CD4-positive, alpha-beta T cell treated with Interleukin-17A for 4 hours (primary cell): ENCODE results near the gene SLC39A8.
"Not testable (repeated sequence)": the region's sequence is repeated elsewhere in the genome, so short reads cannot be mapped to it uniquely, and the experiment has no call there.

Experiments used
- DNase-seq: peaks from one replicate; pipeline ENCODE4 v3.0.0-alpha.2; 2020; ENCODE audit warnings: mixed read lengths

Gene SLC39A8

DNA sequence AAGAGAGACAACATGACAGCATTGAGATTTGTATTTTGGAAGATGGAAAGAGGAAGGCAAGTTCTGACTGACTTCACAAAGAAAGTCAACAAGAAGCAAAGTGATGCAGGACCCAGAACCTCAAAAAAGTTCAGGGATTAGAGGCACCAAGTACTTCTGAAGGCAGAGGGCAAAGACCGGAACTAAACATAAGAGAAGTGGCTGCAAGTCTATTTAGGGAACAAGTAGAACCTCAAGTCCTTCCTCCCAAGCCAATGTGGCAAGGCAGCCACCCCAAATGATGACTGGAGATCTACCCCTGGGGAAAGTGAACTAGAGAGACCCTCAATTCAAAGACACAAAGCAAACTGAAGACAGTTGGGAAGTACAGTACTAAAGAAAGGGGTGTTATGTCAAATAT is 46.6 kb downstream of the SLC39A8 start:
- DNase-seq = no peak

DNA sequence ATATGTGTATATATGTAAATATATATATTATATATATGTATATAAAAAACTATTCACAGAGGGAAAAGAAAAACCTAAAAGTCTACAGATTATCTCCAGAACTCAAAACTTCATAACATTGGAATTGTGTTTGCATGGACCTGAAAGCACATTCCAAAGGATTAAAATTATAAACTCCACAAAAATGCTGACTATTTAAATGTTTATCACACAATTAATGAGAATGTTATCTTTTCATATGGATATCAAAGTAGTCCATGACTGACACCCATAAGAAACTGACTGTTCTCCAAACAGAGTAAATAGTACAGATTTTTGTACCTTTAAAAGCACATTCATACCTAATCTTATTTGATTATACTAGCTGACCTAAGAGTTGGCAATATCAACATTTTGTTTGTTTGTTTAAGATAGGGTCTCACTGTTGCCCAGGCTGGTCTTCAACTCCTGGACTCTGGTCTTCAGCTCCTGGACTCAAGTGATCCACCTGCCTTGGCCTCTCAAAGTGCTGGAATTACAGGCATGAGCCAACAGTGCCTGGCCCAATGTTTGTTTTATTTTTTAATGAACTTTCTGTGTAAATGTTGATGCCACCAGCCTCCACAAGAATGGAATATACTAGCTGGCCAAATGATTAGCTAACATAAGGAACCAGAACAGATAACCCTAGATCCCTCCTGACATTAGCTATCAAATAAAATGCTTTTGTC is 50.0 kb downstream of the SLC39A8 start:
- DNase-seq = no peak

DNA sequence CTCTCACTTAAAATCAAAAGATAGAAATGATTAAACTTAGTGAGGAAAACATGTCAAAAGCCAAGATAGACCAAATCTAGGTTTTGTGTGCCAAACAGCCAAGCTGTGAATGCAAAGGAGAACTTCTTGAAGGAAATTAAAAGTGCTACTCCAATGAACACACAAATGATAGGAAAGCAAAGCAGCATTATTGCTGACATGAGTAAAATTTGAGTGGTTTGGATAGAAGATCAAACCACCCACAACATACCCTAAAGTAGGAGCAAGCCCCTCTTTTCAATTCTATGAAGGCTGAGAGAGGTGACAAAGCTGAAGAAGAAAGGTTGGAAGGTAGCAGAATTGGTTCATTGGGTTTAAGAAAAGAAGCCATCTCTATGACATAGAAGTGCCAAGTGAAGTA is 56.8 kb downstream of the SLC39A8 start:
- DNase-seq = no peak

DNA sequence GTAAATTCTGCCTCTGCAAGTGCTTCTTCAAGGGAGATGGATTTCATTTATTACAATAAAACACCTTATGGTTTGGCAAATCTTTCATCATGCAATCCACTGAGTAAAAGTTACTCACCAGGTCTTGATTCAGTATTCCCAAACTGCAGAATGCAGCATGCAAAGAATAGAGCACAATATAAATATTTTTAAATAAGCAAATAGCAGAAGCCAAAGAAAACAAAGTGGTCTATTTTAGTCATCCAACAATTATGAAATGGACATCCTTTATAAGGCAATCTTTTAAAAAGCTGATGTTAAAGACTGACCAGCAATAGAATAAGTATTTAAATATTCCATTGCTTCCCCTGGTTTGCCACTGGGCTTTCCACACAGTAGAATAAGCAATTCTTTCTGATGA is 59.5 kb downstream of the SLC39A8 start:
- DNase-seq = no peak

DNA sequence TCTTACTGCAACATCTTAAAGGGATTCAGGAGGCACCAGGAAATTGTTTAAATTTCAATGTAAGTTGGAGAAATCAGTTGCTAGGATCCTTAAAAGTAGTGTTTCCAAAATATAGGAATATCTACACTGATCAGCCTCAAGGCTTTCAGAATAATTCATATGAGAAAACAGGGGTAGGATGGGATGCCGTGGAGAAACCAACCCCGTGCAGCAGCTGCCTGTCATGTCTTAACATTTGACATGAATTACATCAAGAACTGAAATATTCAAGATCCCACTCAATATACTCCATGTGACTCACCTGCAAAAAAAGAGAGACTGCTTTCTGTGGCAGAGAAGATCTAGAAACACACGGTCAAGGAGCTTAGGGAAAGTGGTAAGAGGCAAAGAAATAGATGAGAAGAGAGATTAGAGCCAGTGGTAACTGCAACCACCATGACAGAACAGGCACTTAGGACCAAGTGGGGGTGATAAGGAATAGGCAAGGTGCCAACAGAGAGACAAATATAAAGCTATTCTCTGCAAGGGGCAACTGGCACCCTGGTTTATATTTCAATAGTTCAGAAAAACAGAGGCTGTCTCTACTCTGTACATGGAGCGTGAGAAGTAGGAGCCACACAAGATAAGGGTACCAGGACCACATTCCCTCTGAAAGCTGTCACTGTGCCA is 64.0 kb downstream of the SLC39A8 start:
- DNase-seq = no peak

DNA sequence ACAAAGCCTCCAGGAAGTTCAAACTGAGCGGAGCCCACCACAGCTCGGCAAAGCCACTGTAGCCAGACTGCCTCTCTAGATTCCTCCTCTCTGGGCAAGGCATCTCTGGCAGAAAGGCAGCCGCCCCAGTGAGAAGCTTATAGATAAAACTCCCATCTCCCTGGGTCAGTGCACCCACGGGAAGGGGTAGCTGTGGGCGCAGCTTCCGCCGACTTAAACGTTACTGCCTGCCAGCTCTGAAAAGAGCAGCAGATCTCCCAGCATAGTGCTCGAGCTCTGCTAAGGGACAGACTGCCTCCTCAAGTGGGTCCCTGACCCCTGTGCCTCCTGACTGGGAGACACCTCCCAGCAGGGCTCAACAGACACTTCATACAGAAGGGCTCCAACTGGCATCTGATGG is 72.0 kb downstream of the SLC39A8 start:
- not testable (repeated sequence) for DNase-seq

DNA sequence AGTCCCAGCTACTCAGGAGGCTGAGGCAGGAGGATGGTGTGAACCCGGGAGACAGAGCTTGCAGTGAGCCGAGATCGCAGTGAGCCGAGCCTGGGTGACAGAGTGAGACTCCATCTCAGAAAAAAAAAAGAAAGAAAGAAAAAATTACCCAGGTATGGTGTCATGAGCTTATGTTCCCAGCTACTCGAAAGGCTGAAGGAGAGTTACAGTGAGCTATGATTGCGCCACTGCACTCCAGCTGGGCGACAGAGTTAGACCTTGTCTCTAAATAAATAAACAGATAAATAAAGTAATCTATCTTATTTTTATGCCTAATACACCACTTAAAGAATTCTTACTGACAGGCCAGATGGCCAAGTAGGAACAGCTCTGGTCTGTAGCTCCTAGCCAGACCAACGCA is 73.0 kb downstream of the SLC39A8 start:
- no peak for DNase-seq

DNA sequence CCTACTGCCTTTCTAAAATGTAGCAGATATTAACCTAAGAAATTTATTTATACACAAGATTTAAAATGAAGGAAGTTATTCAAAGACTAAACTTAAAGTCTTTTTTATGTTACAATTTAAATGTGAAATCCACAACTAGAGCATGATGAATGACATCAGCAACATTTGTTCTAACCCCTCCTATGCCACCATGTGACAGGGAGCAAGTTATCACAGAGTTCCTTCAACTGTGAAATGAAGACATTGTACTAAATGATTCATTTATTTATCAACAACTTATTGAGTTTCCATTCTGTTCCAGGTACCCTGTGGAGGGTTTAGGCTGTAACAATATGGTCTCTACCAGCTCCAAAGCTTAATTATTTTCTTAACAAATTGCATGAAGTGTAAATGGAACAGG is 76.9 kb downstream of the SLC39A8 start:
- no peak for DNase-seq

DNA sequence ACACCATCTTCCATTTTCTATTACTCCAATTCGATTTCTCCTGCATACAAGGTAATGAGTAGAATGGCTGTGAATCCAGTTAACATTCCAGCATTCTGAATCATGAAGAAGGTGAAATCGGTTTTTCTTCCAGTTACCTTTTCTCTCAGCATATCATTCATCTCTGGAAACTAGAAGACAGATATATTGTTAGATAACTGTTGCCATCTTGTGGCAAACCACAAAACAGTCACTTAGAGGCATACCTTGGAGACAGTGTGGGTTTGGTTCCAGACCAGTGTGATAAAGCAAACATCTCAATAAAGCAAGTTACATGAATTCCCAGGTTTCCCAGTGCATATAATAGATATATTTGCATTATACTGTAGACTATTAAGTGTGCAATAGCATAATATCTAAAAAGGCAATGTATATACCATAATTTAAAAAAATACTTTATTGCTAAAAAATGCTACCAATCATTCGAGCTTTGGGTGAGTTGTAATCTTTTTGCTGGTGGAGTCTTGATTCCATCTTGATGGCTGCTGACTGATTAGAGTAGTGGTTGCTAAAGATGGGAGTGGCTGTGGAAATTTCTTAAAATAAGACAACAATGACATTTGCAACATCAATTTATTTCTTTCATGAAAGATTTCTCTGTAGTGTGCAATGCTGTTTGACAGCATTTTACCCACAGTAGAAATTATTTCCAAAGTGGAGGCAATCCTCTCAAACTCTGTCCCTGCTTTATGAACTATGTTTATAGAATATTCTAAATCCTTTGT is 82.1 kb downstream of the SLC39A8 start:
- DNase-seq = no peak

DNA sequence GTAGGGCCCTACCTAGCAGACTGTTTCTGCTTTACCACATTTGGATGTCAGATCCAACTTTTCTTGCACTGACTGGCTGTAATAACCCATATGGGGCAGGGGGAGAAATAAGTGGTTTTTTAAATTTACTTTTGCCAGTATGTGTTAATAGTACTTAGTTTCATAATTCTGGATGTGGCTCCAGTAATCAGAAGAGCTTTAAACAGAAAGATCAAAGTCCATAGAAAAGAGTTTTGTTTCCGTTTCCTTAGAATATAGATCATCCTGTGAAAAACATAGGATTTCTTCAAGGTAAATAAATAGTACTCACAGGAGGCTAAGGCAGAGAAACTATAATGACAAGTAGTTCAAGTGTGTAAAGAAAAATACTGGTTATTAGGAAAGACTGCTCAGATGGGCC is 85.6 kb downstream of the SLC39A8 start:
- DNase-seq = no peak

DNA sequence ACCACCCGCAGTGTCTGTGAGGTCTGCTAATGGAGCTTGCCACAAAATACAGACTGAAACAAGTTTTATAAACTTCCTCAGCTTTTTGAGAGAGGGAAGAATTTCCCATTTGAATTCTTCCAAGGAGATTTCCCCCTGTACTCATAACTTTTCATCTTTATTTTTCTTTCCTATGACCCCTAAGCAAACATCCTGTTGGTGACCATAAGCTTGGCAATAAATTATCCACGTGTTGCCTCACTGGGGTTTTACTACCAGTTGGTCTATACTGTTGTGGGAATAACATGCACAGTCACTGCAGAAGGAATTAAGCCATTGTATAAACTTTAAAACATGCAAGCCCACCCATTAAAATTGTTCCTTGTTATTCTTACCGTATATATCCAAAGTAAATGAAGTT is 86.2 kb downstream of the SLC39A8 start:
- no peak for DNase-seq

DNA sequence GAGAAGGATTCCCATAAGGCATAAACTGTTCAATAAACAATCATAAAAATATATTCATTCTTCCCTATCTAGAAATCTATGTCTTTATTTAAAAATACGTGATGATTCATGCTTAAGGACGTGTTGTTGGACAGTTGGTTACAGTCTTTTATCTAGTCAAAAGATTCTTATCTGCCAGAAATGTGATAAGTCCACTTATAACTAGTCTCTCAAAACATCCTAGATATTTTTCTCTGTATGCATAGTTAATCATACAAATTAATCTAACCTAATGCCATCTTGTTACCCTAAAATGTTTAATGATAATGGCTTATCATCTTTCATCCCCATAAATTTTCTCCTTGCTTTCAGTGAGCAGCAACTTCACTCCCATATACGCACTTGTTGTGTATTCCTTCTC is 89.0 kb downstream of the SLC39A8 start:
- DNase-seq = no peak

DNA sequence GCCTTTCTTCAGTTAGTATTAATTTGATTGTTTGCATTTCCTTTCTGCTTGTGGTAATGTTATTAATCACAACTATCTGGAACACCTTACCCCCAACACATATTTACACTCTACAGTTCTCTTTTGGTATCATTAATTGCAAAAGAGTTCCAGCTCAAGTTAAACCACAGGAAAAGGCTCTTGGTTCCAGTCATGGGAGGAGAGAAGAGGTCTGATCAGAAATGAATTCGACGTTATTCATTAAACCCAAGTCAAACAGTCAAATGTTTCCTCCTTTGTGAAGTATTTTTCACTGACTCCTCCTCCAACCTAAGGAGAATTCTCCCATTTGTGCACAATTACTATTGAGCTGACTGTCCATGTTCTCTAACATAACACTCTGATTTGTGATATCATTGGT is 91.4 kb downstream of the SLC39A8 start:
- DNase-seq = no peak

DNA sequence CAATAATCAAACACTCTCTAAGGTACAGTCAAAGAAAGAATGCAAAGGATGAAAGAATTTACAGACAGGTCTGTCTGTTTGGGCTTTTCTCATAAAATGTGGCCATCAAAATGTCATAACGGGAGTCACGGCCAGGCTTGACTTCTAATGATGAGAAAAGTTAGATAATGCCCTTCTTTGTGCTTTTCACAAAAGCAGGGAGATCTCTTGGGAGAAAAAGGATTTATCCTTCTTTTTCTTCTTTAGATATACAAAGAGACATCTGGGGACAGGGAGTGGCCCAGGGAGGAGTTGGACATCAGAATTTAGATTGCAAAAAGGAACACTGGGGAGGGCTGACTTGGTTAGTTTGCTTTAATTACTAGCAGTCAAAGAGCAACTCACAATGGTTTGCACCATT is 93.1 kb downstream of the SLC39A8 start:
- DNase-seq = no peak

DNA sequence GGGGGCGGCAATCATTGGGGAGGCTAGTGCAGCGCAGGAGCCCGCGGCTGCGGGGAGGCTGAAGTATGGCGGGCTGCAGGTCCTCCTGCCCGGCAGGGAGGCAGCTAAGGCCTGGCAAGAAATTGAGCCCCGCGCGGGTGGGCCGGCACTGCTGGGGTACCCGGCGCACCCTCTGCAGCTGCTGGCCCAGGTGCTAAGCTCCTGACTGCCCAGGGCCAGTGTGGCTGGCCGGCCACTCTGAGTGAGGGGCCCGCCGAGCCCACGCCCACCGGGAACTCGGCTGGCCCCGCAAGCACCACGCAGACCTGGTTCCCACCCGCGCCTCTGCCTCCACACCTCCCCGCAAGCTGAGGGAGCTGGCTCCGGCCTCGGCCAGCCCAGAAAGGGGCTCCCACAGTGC is 94.9 kb downstream of the SLC39A8 start:
- DNase-seq = no peak

DNA sequence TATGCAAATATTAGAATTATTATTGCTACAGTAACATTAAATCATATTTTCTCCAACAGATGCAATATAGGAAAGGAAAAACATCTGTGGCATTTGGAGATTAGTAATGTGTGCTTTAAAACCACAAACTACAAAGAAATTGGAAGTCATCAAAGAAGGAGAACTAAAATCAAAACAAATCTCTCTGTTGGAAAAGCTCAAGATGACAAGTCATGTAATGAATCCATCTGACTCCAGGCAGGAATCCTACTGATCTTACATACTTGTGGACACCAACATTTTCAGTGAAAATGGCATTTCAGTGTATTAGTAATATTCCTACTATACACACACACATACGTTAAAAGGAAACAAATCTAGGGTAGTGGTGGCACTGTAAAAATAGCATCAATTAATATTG is 98.2 kb downstream of the SLC39A8 start:
- no peak for DNase-seq

DNA sequence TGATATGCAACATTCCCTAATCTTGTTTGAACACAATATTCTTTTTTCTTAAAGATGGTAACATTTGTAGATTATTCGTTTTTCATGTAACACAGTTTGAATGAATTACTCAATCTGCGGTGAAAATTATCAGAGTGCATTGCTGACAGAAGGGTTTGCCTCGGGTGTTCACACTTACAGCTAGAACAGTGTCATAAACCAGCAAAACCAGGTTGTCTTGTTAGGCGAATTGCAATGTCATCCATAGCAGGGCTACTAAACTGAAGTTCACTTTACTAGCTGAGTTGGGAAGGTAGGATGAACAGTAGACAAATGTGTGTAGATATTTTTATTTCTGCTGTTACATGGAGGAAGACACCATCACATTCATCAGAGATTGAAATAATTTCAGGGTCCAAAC is 98.9 kb downstream of the SLC39A8 start:
- DNase-seq = no peak

DNA sequence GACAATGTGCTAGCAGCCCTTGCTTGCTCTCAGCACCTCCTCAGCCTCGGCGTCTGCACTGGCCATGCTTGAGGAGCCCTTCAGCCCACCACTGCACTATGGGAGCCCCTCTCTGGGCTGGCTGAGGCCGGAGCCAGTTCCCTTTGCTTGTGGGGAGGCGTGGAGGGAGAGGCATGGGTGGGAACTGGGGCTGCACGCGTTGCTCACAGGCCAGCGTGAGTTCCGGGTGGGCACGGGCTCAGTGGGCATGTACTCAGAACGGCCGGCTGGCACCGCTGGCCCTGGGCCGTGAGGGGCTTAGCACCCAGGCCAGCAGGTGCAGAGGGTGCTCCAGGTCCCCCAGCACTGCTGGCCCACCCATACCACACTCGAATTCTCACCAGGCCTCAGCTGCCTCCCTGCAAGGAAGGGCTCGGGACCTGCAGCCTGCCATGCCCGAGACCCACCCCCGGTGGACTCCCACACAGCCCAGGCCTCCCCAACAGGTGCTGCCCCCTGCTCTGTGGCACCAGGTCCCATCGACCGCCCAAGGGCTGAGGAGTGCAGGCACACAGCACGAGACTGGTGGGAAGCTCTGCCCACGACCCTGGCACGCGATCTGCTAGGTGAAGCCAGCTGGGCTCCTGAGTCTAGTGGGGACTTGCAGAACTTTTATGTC is 100.3 kb downstream of the SLC39A8 start:
- no peak for DNase-seq

DNA sequence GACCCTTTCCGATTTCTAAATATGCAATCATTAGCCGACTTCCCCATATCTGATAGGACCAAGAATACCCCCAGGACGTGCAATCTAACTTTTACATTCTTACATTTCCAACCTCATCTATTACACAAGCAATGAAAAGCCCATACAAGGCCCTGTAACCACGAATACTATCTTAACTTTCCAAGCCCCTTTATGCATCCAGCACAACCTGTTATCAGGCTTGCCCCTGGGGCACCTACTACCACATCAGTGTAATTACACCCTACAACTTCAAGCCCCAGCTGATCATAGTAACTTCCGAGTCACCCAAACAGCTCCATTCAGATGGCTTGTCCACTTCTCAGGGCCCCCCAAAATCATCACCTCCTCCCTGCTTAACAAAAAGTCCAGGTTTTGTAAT is 102.0 kb downstream of the SLC39A8 start:
- DNase-seq = not testable (repeated sequence)

DNA sequence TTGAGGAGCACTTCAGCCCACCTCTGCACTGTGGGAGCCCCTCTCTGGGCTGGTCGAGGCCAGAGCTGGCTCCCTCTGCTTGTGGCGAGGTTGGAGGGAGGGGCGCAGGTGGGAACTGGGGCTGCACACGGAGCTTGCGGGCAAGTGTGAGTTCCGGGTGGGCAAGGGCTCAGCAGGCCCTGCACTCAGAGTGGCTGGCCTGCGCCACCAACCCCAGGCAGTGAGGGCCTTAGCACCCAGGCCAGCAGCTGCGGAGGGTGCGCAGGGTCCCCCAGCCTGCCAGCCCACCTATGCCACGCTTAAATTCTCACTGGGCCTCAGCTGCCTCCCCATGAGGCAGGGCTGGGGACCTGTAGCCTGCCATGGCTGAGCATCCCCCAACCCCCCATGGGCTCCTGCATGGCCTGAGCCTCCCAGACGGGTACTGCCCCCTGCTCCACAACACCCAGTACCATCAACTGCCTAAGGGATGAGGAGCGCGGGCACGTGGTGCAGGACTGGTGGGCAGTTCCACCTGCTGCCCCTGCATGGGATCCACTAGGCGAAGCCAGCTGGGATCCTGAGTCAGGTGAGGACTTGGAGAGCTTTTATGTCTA is 110.9 kb downstream of the SLC39A8 start:
- no peak for DNase-seq

DNA sequence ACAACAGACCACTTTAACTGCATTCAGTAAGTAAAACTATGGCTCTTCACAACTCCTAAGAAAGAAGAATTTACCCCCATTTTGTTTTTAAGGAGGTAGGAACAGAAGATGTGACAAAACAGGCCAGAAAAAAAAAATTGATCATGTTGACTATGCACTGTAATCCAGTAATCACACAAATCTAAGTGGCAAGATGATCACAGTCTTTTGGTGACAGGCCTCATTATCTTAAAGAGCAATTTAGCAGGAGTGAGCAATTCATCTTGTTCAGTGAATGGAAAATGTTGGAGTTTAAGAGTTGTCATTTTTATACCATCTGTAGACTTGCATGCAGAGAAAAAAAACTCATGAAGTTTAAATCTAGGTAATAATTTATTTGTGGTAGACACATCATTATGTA is 115.1 kb downstream of the SLC39A8 start:
- no peak for DNase-seq

DNA sequence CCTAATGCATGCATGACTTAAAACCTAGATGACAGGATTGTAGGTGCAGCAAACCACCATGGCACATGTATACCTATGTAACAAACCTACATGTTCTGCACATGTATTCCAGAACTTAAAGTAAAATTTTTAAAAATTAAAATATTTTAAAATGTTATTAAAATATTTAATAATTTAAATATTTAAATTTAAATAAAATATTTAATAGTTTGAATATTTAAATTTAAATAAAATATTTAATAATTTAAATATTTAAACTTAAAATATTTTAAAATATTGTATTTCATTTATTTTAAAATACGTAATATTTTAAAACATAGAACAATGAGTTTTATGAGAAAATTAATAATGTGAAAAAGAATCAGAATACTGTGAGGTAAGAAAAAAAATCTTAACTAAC is 117.9 kb downstream of the SLC39A8 start:
- DNase-seq = no peak

DNA sequence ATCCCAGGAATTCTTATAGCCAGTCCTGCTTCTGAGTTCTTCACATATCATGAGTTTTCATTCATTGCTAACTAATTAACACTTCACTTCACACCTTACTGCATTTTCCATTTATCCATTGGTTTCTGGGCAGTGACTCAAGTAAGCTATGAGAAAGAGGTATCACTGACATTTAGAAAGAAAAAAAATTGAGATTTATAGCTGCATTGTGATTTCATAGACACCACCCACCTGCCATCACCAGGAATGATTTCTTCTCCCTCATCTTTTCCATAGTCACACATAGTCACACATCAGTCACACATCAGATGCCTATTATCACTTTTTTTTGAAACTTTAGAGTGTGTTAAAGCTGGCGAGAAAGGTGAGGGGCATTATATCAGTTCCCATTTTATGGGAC is 121.8 kb downstream of the SLC39A8 start:
- DNase-seq = no peak
